H1 (cell line): Measurements from ENCODE around the gene GYS2. TPM values are rescaled to one million over a fixed set of nuclear protein-coding genes. Genes with fewer than 3 reads are reported as not detected.

Source experiments
- CTCF ChIA-PET: fragments of 300-600 bp; sonication (Branson Sonifier 250); formaldehyde crosslinking; loops from one replicate; lab custom pipeline; 2021; ENCODE audit not compliant: partially characterized antibody; lab: Charles Lee
- POLR2A ChIA-PET: fragments of 300-600 bp; sonication (Branson Sonifier 250); formaldehyde crosslinking; loops from one replicate; lab custom pipeline; 2021; ENCODE audit warnings: inconsistent platforms; ENCODE audit not compliant: partially characterized antibody; lab: Charles Lee
- DNase-seq, 2 experiments: peaks; one replicate each; pipeline versions ENCODE4 v3.0.0 to v3.0.0-alpha.2; 2010 to 2022; ENCODE audit warnings: low spot score in 2 of 2, low read depth in 1 of 2, mixed read lengths in 1 of 2
- FAIRE-seq: peaks from 2 replicates; lab custom pipeline; 2011; peaks lifted over from hg19 to GRCh38; lab: Jason Lieb, UNC
- H2AFZ ChIP-seq: 2 replicates; pipeline ENCODE4 v1.8.1; 2012; ENCODE audit warnings: low read length, inconsistent platforms
- H2AK5ac ChIP-seq: 2 replicates; pipeline ENCODE4 v1.6.1; 2013; ENCODE audit warnings: low read depth, low read length
- H2BK120ac ChIP-seq: replicated peaks from 2 replicates; pipeline ENCODE3; 2013; ENCODE audit warnings: low read depth, low read length, inconsistent platforms
- H2BK12ac ChIP-seq: 2 replicates; pipeline ENCODE4 v1.6.1; 2013; ENCODE audit warnings: low read depth, low read length
- H2BK15ac ChIP-seq: 2 replicates; pipeline ENCODE4 v1.6.1; 2013; ENCODE audit warnings: low read length
- H2BK20ac ChIP-seq: 2 replicates; pipeline ENCODE4 v1.6.1; 2013; ENCODE audit warnings: low read length
- H2BK5ac ChIP-seq: 2 replicates; pipeline ENCODE4 v1.6.1; 2013; ENCODE audit warnings: low read depth, low read length
- H3K14ac ChIP-seq: 2 replicates; pipeline ENCODE4 v1.6.1; 2013; ENCODE audit warnings: inconsistent platforms; ENCODE audit not compliant: insufficient read length
- H3K18ac ChIP-seq: 2 replicates; pipeline ENCODE4 v1.6.1; 2013; ENCODE audit warnings: low read length; ENCODE audit errors: extremely low read depth
- H3K23ac ChIP-seq: 2 replicates; pipeline ENCODE4 v1.6.1; 2013; ENCODE audit warnings: inconsistent platforms; ENCODE audit not compliant: insufficient read length
- H3K23me2 ChIP-seq: 2 replicates; pipeline ENCODE4 v1.6.1; 2013; ENCODE audit warnings: low read depth, low read length
- H3K27ac ChIP-seq: 2 replicates; pipeline ENCODE4 v1.6.1; 2011; ENCODE audit warnings: low read depth, low read length, inconsistent platforms
- H3K27me3 ChIP-seq, 4 experiments: replicated peaks in 1 of 4; 1 replicate in 1 of 4; 2 replicates in 3 of 4; pipeline versions ENCODE4 v1.6.1 to v1.8.1; 2011 to 2013; ENCODE audit warnings: low read length in 3 of 4, mild to moderate bottlenecking in 3 of 4, inconsistent platforms in 2 of 4, mixed read lengths in 2 of 4, moderate library complexity in 1 of 4; ENCODE audit not compliant: control insufficient read depth in 3 of 4, insufficient read depth in 3 of 4; ENCODE audit errors: extremely low read depth in 1 of 4
- H3K36me3 ChIP-seq, 4 experiments: 2 replicates each; pipeline versions ENCODE4 v1.6.1 to v1.8.1; 2011 to 2013; ENCODE audit warnings: mild to moderate bottlenecking in 4 of 4, low read length in 3 of 4, moderate library complexity in 2 of 4, control low read depth in 1 of 4, inconsistent platforms in 1 of 4; ENCODE audit not compliant: insufficient read depth in 4 of 4, control insufficient read depth in 2 of 4
- H3K4ac ChIP-seq: replicated peaks from 2 replicates; pipeline ENCODE3; 2013; ENCODE audit warnings: low read length, low read depth, mixed read lengths, inconsistent platforms; ENCODE audit not compliant: insufficient read length
- H3K4me1 ChIP-seq, 4 experiments: replicated peaks in 1 of 4; 1 replicate in 1 of 4; 2 replicates in 3 of 4; pipeline versions ENCODE4 v1.6.1 to v1.8.1; 2011 to 2013; ENCODE audit warnings: low read length in 3 of 4, inconsistent platforms in 2 of 4, mixed read lengths in 1 of 4; ENCODE audit not compliant: insufficient read depth in 4 of 4, control insufficient read depth in 3 of 4
- H3K4me2 ChIP-seq, 2 experiments: 2 replicates each; pipeline versions ENCODE4 v1.6.1 to v1.8.1; 2011 to 2013; ENCODE audit warnings: low read depth in 2 of 2, low read length in 2 of 2, control low read depth in 1 of 2, inconsistent platforms in 1 of 2, mild to moderate bottlenecking in 1 of 2; ENCODE audit not compliant: insufficient read depth in 1 of 2
- H3K4me3 ChIP-seq, 4 experiments: fragments of 200-600, 300-600 bp in 1 of 4; sonication (generic), shearing (Covaris generic), sonication (Bioruptor Twin) in 1 of 4; 2 replicates each; pipeline versions ENCODE4 v1.5.1 to v1.8.1; 2011 to 2016; ENCODE audit warnings: low read length in 4 of 4, low read depth in 3 of 4, control low read depth in 2 of 4, inconsistent platforms in 2 of 4, mild to moderate bottlenecking in 2 of 4, mixed read lengths in 1 of 4, moderate library complexity in 1 of 4; ENCODE audit not compliant: insufficient read depth in 2 of 4; ENCODE audit errors: extremely low read depth in 1 of 4
- H3K56ac ChIP-seq: replicated peaks from 2 replicates; pipeline ENCODE3; 2013; ENCODE audit warnings: low read depth, mild to moderate bottlenecking, mixed read lengths, low read length, inconsistent platforms; ENCODE audit not compliant: insufficient read length
- H3K79me1 ChIP-seq: 2 replicates; pipeline ENCODE4 v1.6.1; 2013; ENCODE audit warnings: low read depth, low read length, control low read depth
- H3K79me2 ChIP-seq, 2 experiments: 2 replicates each; pipeline versions ENCODE4 v1.6.1 to v1.8.1; 2012 to 2013; ENCODE audit warnings: low read length in 2 of 2, mild to moderate bottlenecking in 2 of 2, inconsistent platforms in 1 of 2; ENCODE audit not compliant: insufficient read depth in 2 of 2, control insufficient read depth in 1 of 2
- H3K9ac ChIP-seq, 4 experiments: replicated peaks in 1 of 4; 1 replicate in 1 of 4; 2 replicates in 3 of 4; pipeline versions ENCODE4 v1.6.1 to v1.8.1; 2011 to 2013; ENCODE audit warnings: low read depth in 3 of 4, low read length in 3 of 4, control low read depth in 2 of 4, mild to moderate bottlenecking in 2 of 4, moderate library complexity in 2 of 4, inconsistent platforms in 1 of 4; ENCODE audit errors: extremely low read depth in 1 of 4
- H3K9me3 ChIP-seq, 2 experiments: 2 replicates each; pipeline versions ENCODE4 v1.6.1 to v1.8.1; 2012 to 2013; ENCODE audit warnings: mild to moderate bottlenecking in 2 of 2, moderate library complexity in 2 of 2, control low read depth in 1 of 2, inconsistent platforms in 1 of 2, low read depth in 1 of 2, low read length in 1 of 2, mixed read lengths in 1 of 2; ENCODE audit not compliant: insufficient read depth in 2 of 2
- H4K20me1 ChIP-seq, 2 experiments: replicated peaks in 1 of 2; 2 replicates each; pipeline versions ENCODE3 to v1.8.1; 2011 to 2013; ENCODE audit warnings: inconsistent platforms in 2 of 2, low read length in 2 of 2, mild to moderate bottlenecking in 1 of 2; ENCODE audit not compliant: insufficient read depth in 2 of 2, control insufficient read depth in 1 of 2
- H4K5ac ChIP-seq: 2 replicates; pipeline ENCODE4 v1.6.1; 2013; ENCODE audit warnings: low read length, low read depth, mixed read lengths, inconsistent platforms; ENCODE audit not compliant: insufficient read length
- H4K8ac ChIP-seq: 2 replicates; pipeline ENCODE4 v1.8.0; 2013; ENCODE audit warnings: mild to moderate bottlenecking, moderate library complexity, low read length, inconsistent platforms; ENCODE audit not compliant: insufficient read depth; ENCODE audit errors: extremely low read depth
- H4K91ac ChIP-seq: replicated peaks from 2 replicates; pipeline ENCODE3; 2013; ENCODE audit warnings: low read length, mixed read lengths, inconsistent platforms; ENCODE audit not compliant: insufficient read length
- BRCA1 ChIP-seq: IDR thresholded peaks from 2 replicates; pipeline ENCODE4 v1.6.1; 2012; ENCODE audit warnings: low read depth, low read length, improper control_type of control experiment
- CEBPB ChIP-seq: IDR thresholded peaks from 2 replicates; pipeline ENCODE4 v1.6.1; 2012; ENCODE audit warnings: low read depth, low read length
- WGBS, 2 experiments: shearing (Covaris generic) in 1 of 2; methylation state at CpG; one replicate each; pipeline versions ENCODE4 v1.1.6 to v1.1.7; 2013 to 2015; ENCODE audit warnings: low lambda C conversion rate in 2 of 2, mixed read lengths in 2 of 2, inconsistent platforms in 1 of 2, low coverage in 1 of 2, missing lambda C conversion rate in 1 of 2; ENCODE audit not compliant: insufficient replicate concordance in 2 of 2, insufficient coverage in 1 of 2, insufficient read length in 1 of 2; ENCODE audit errors: extremely low coverage in 1 of 2, missing lambda C conversion rate in 1 of 2; 5-methylcytosine and 5-hydroxymethylcytosine counted together
- polyA plus RNA-seq, 7 experiments: library from polyadenylated mRNA; depleted of rRNA in 3 of 7; stranded (reverse) in 5 of 7; unstranded in 2 of 7; fragments of >200 nt in 5 of 7; fragments of 200-250 nt in 2 of 7; gene quantifications; 1 replicate in 5 of 7; 2 replicates in 1 of 7; 4 replicates in 1 of 7; pipeline versions ENCODE4 v1.2.1 to v1.2.3, GENCODE V29; 2011 to 2013; ENCODE audit warnings: missing spikeins in 2 of 7, mixed read lengths in 2 of 7
- total RNA-seq: library from RNA; stranded (reverse); fragmentation: NEBNext Ultra II Directional; extraction: Animal tissue kit (Norgen Biotek cat#: 25700); gene quantifications from 2 replicates; pipeline ENCODE4 v1.2.1, GENCODE V29; 2021
- TF ChIP-seq, protein P1 (sequence below): IDR thresholded peaks from 2 replicates; pipeline ENCODE4 v1.6.1; 2012; ENCODE audit warnings: inconsistent platforms

The GYS2 gene
- total and polyA plus RNA-seq, 2 of the 8 experiments (the other 6 are each of a cell fraction or from before 2014, with no cell fraction given) = not detected

DNA sequence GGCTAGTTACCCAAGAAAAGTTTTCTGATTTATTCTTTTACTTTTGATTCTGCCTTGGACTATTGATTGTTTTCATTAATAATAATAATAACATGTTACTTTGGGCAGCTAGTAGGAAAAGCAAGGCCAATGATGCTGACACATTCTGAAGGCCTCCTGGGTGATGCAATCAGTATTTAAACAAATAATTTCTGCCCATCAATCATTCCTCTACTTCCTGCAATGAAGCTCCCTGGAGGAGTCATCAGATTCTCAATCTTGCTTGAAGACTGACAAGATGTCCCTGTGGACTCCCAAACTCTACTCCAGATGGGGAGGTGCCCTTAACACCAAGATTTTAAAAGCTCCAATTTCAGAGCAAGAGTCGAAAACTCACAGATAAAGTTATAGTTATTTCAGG lies 78.6 kb downstream of the GYS2 start, which contains the start of gene SPX:
SPX (plus strand) TSS at position 244 of the 400 bp plus-strand sequence. CDS start 177 bp downstream, outside the sequence.
- H3K23me2 ChIP-seq = peaks cover 6% of the 10 kb centered on the region; the same call in 1 of the 2 replicates
- H3K14ac ChIP-seq = no peak within 1 kb of the TSS
- H3K9ac ChIP-seq = peak within 1 kb of the TSS in 2 of 4 experiments; percentile 25 to 30; a peak in 3 of 7 replicates
- H3K23ac ChIP-seq = no peak within 1 kb of the TSS
- H3K4me1 ChIP-seq = peaks cover 0 to 4% (median 0%) of the 10 kb centered on the region in 4 experiments; a peak in 1 of 7 replicates
- peak within 1 kb of the TSS; percentile 51 to 75 (median 62) for H3K4me3 ChIP-seq
- no peak within 1 kb of the TSS for H4K5ac ChIP-seq
- H3K18ac ChIP-seq = no peak within 1 kb of the TSS
- TF ChIP-seq, protein P1, sequence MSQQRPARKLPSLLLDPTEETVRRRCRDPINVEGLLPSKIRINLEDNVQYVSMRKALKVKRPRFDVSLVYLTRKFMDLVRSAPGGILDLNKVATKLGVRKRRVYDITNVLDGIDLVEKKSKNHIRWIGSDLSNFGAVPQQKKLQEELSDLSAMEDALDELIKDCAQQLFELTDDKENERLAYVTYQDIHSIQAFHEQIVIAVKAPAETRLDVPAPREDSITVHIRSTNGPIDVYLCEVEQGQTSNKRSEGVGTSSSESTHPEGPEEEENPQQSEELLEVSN = no peak
- TF ChIP-seq CEBPB (0 out of 2 replicates have a peak, but pooled peaks have one; percentile 15), BRCA1 (no peak)
- ChIA-PET POLR2A (interaction anchor here (1.4 to 2.8 kb wide), 4 partner anchors 25 to 132 kb away, joined by 3 to 18 read pairs (median 7); partner anchors contain the start of genes GOLT1B and RECQL), CTCF (no interaction called here)
- H4K91ac ChIP-seq = no peak within 1 kb of the TSS
- H2AK5ac ChIP-seq = no peak within 1 kb of the TSS
- H2BK12ac ChIP-seq = no peak within 1 kb of the TSS
- H3K36me3 ChIP-seq = no peaks in the 10 kb centered on the region
- peak within 1 kb of the TSS; percentile 54 for H2AFZ ChIP-seq
- H2BK5ac ChIP-seq = no peak within 1 kb of the TSS
- no peak within 1 kb of the TSS for H3K56ac ChIP-seq
- H2BK120ac ChIP-seq = no peak within 1 kb of the TSS
- 100% methylated on average over 1 of the region's 1 CpG; no CpG with 5 or more reads in 1 of the 2 experiments for WGBS, 2 experiments
- H2BK20ac ChIP-seq = no peak within 1 kb of the TSS
- H3K27ac ChIP-seq = no peak within 1 kb of the TSS
- H3K9me3 ChIP-seq = no peaks in the 10 kb centered on the region
- no peaks in the 10 kb centered on the region for H4K20me1 ChIP-seq
- no peak within 1 kb of the TSS for H4K8ac ChIP-seq
- peaks cover 0 to 16% (median 9%) of the 10 kb centered on the region in 4 experiments; a peak in 5 of 7 replicates for H3K27me3 ChIP-seq
- H3K4me2 ChIP-seq = peak within 1 kb of the TSS; percentile 67 to 86
- H3K4ac ChIP-seq = no peak within 1 kb of the TSS
- FAIRE-seq = no peak
- H3K79me2 ChIP-seq = no peaks in the 10 kb centered on the region
- H2BK15ac ChIP-seq = no peak within 1 kb of the TSS
- no peak for DNase-seq
- H3K79me1 ChIP-seq = no peaks in the 10 kb centered on the region
